ENCODE measurements around the gene SLC5A10.

DNA sequence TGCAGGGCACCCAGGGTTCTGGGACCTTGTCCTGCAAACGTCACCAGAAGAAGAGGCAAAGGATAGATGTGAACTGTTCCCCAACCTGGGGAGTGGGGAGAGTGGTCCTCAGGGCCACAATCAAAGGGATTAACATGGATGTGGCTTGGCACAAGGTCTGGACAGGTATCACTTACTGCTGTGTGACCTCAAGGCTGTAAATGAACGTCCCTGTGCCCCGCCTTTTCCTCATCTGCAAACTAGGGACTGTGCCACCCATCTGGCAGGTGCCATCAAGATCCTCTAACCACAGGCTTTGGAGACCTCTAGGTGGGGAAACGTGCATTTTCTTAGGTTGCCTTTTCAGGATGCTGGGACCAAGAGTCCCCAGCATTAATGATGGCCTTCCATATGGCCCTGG lies 25.1 kb downstream of the SLC5A10 start:
- TF ChIP-seq POLR2A (IDR thresholded peaks at IDR 0.05) = no peak
- TF ChIP-seq, protein P1, sequence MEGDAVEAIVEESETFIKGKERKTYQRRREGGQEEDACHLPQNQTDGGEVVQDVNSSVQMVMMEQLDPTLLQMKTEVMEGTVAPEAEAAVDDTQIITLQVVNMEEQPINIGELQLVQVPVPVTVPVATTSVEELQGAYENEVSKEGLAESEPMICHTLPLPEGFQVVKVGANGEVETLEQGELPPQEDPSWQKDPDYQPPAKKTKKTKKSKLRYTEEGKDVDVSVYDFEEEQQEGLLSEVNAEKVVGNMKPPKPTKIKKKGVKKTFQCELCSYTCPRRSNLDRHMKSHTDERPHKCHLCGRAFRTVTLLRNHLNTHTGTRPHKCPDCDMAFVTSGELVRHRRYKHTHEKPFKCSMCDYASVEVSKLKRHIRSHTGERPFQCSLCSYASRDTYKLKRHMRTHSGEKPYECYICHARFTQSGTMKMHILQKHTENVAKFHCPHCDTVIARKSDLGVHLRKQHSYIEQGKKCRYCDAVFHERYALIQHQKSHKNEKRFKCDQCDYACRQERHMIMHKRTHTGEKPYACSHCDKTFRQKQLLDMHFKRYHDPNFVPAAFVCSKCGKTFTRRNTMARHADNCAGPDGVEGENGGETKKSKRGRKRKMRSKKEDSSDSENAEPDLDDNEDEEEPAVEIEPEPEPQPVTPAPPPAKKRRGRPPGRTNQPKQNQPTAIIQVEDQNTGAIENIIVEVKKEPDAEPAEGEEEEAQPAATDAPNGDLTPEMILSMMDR (IDR thresholded peaks at IDR 0.05) = no peak

All from esophagus squamous epithelium (tissue), 4 donors.